Measurements from ENCODE around the gene STIMATE. TPM values are rescaled to one million over a fixed set of nuclear protein-coding genes. Genes with fewer than 3 reads are reported as not detected.

Gene STIMATE
- total RNA-seq, 2 donors from 2014 or later = 7.2 to 20.5 TPM

- H3K27me3 ChIP-seq (replicated peaks; ENCODE audit: insufficient read depth) = no peaks in the 10 kb centered on the region
- H3K27ac ChIP-seq = no peak overlapping the region
- no peak for DNase-seq (ENCODE audit: low spot score)
- H3K4me1 ChIP-seq (replicated peaks) = no peaks in the 10 kb centered on the region
- no peaks in the 10 kb centered on the region for H3K9me3 ChIP-seq
- H3K4me3 ChIP-seq = no peak overlapping the region
- TF ChIP-seq CTCF (IDR thresholded peaks at IDR 0.05) (no peak), POLR2AphosphoS5 (IDR thresholded peaks at IDR 0.05) (no peak), POLR2A (IDR thresholded peaks at IDR 0.05) (no peak)
- intact Hi-C loops (cut with DNase I) = no loop called here
- no peaks in the 10 kb centered on the region for H3K36me3 ChIP-seq
- WGBS = 77% methylated on average over 5 of the region's 5 CpGs
Observed at GRCh38 chr3:52874160-52874701, 23.1 kb downstream of the STIMATE start.

GRCh38 chr3:52873433-52874159, 23.8 kb downstream of the STIMATE start:
- H3K4me3 ChIP-seq = no peak overlapping the region
- intact Hi-C loops (cut with DNase I) = no loop called here
- no peak for DNase-seq (ENCODE audit: low spot score)
- 80% methylated on average over 8 of the region's 8 CpGs for WGBS
- no peak for TF ChIP-seq POLR2A (IDR thresholded peaks at IDR 0.05)
- TF ChIP-seq POLR2AphosphoS5 (IDR thresholded peaks at IDR 0.05) = no peak
- no peak for TF ChIP-seq CTCF (IDR thresholded peaks at IDR 0.05)
- no peak overlapping the region for H3K27ac ChIP-seq
- no peaks in the 10 kb centered on the region for H3K4me1 ChIP-seq (replicated peaks)
- H3K27me3 ChIP-seq (replicated peaks; ENCODE audit: insufficient read depth) = no peaks in the 10 kb centered on the region
- no peaks in the 10 kb centered on the region for H3K9me3 ChIP-seq
- H3K36me3 ChIP-seq = no peaks in the 10 kb centered on the region

GRCh38 chr3:52872245-52872644, 25.1 kb downstream of the STIMATE start:
- no peak overlapping the region for H3K27ac ChIP-seq
- no peaks in the 10 kb centered on the region for H3K36me3 ChIP-seq
- intact Hi-C loops (cut with DNase I) = no loop called here
- no peaks in the 10 kb centered on the region for H3K27me3 ChIP-seq (replicated peaks; ENCODE audit: insufficient read depth)
- WGBS = 66% methylated on average over 3 of the region's 3 CpGs
- no peak overlapping the region for H3K4me3 ChIP-seq
- DNase-seq (ENCODE audit: low spot score) = no peak
- TF ChIP-seq POLR2A (IDR thresholded peaks at IDR 0.05) (no peak), CTCF (IDR thresholded peaks at IDR 0.05) (no peak), POLR2AphosphoS5 (IDR thresholded peaks at IDR 0.05) (no peak)
- H3K9me3 ChIP-seq = no peaks in the 10 kb centered on the region
- H3K4me1 ChIP-seq (replicated peaks) = no peaks in the 10 kb centered on the region

- H3K36me3 ChIP-seq = no peaks in the 10 kb centered on the region
- 68% methylated on average over 9 of the region's 9 CpGs for WGBS
- no peak for DNase-seq (ENCODE audit: low spot score)
- intact Hi-C loops (cut with DNase I) = no loop called here
- no peak overlapping the region for H3K4me3 ChIP-seq
- TF ChIP-seq CTCF (IDR thresholded peaks at IDR 0.05) (no peak), POLR2AphosphoS5 (IDR thresholded peaks at IDR 0.05) (no peak), POLR2A (IDR thresholded peaks at IDR 0.05) (no peak)
- H3K27me3 ChIP-seq (replicated peaks; ENCODE audit: insufficient read depth) = no peaks in the 10 kb centered on the region
- no peaks in the 10 kb centered on the region for H3K4me1 ChIP-seq (replicated peaks)
- no peaks in the 10 kb centered on the region for H3K9me3 ChIP-seq
- H3K27ac ChIP-seq = no peak overlapping the region
Observed at GRCh38 chr3:52871761-52872160, 25.6 kb downstream of the STIMATE start.

GRCh38 chr3:52870471-52870870, 26.9 kb downstream of the STIMATE start:
- whole genome bisulfite sequencing = 97% methylated on average over 10 of the region's 10 CpGs
- no peak for DNase-seq (ENCODE audit: low spot score)
- H3K4me1 ChIP-seq (replicated peaks) = no peaks in the 10 kb centered on the region
- no peaks in the 10 kb centered on the region for H3K36me3 ChIP-seq
- H3K9me3 ChIP-seq = no peaks in the 10 kb centered on the region
- no peak for TF ChIP-seq POLR2A (IDR thresholded peaks at IDR 0.05)
- H3K27me3 ChIP-seq (replicated peaks; ENCODE audit: insufficient read depth) = no peaks in the 10 kb centered on the region
- H3K27ac ChIP-seq = no peak overlapping the region
- no peak overlapping the region for H3K4me3 ChIP-seq
- intact Hi-C loops (cut with DNase I) = no loop called here

Measured in prostate gland (tissue), 2 donors.